Dendritic cell treated with granulocyte-macrophage colony-stimulating factor and Interleukin-4, amounts not matched to agents 40 ng/mL and 50 ng/mL, for 4 days (primary cell): Measurements from ENCODE around the gene SUPT20H.

ENCODE experiments used
- H3K27ac Mint-ChIP-seq: one replicate; pipeline ENCODE4 v1.8.0; 2022; ENCODE audit warnings: mild to moderate bottlenecking, mixed read lengths
- H3K27me3 Mint-ChIP-seq: one replicate; pipeline ENCODE4 v1.8.0; 2022; ENCODE audit warnings: mild to moderate bottlenecking, mixed read lengths
- H3K36me3 Mint-ChIP-seq: one replicate; pipeline ENCODE4 v1.8.0; 2022; ENCODE audit warnings: low read depth, mixed read lengths
- H3K4me1 Mint-ChIP-seq: one replicate; pipeline ENCODE4 v1.8.0; 2022; ENCODE audit warnings: low read depth, mixed read lengths
- H3K4me3 Mint-ChIP-seq: one replicate; pipeline ENCODE4 v1.8.0; 2022; ENCODE audit warnings: mild to moderate bottlenecking, moderate library complexity, mixed read lengths
- H3K9me3 Mint-ChIP-seq: one replicate; pipeline ENCODE4 v1.8.0; 2022; ENCODE audit warnings: mixed read lengths
- intact Hi-C: fragments of 100-400 bp; cut with micrococcal nuclease; formaldehyde crosslinking; loops from one replicate; pipeline ENCODE4 v1.15.0; 2022

The SUPT20H gene

GRCh38 chr13:36973621-36974295, 85.7 kb downstream of the SUPT20H start:
- no peak overlapping the region for H3K4me3 Mint-ChIP-seq
- H3K36me3 Mint-ChIP-seq, result peaks cover 48% of the 10 kb centered on the region
- H3K27me3 Mint-ChIP-seq, result no peaks in the 10 kb centered on the region
- H3K27ac Mint-ChIP-seq, result no peak overlapping the region
- H3K9me3 Mint-ChIP-seq, result peaks cover 8% of the 10 kb centered on the region
- peaks cover 5% of the 10 kb centered on the region for H3K4me1 Mint-ChIP-seq
- intact Hi-C loops, result no loop called here

GRCh38 chr13:36973009-36973408, 86.5 kb downstream of the SUPT20H start:
- Mint-ChIP-seq H3K9me3 (peaks cover 8% of the 10 kb centered on the region), H3K27me3 (no peaks in the 10 kb centered on the region), H3K4me3 (no peak overlapping the region), H3K36me3 (peaks cover 49% of the 10 kb centered on the region), H3K27ac (no peak overlapping the region), H3K4me1 (peaks cover 5% of the 10 kb centered on the region)
- intact Hi-C loops, result no loop called here

- Mint-ChIP-seq H3K9me3 (no peaks in the 10 kb centered on the region), H3K36me3 (peaks cover 55% of the 10 kb centered on the region), H3K27ac (no peak overlapping the region)
These were observed 93.1 kb downstream of the SUPT20H start for GRCh38 chr13:36966404-36966803.

GRCh38 chr13:36965767-36966166, 93.7 kb downstream of the SUPT20H start:
- Mint-ChIP-seq H3K4me1 (no peaks in the 10 kb centered on the region), H3K27ac (no peak overlapping the region), H3K36me3 (peaks cover 55% of the 10 kb centered on the region), H3K27me3 (no peaks in the 10 kb centered on the region), H3K9me3 (no peaks in the 10 kb centered on the region), H3K4me3 (no peak overlapping the region)
- intact Hi-C loops, result no loop called here

More at GRCh38 chr13:36966404-36966803, 93.1 kb downstream of the SUPT20H start:
- no peaks in the 10 kb centered on the region for H3K4me1 Mint-ChIP-seq
- intact Hi-C loops, result no loop called here
- H3K4me3 Mint-ChIP-seq, result no peak overlapping the region
- H3K27me3 Mint-ChIP-seq, result no peaks in the 10 kb centered on the region

- Mint-ChIP-seq H3K9me3 (no peaks in the 10 kb centered on the region), H3K4me1 (no peaks in the 10 kb centered on the region), H3K36me3 (peaks cover 65% of the 10 kb centered on the region), H3K4me3 (no peak overlapping the region), H3K27me3 (no peaks in the 10 kb centered on the region), H3K27ac (no peak overlapping the region)
- intact Hi-C loops, result no loop called here
These were observed 99.9 kb downstream of the SUPT20H start for GRCh38 chr13:36959456-36960116.
